OCI-LY3 (cell line): ENCODE results near the gene IL17B.

ENCODE experiments used
- H2AFZ ChIP-seq: fragments of 200-600, 300-600 bp; shearing (Covaris generic); 2 replicates; pipeline ENCODE4 v1.6.0; 2014; ENCODE audit warnings: antibody characterized with exemption, low read depth, low read length
- H3K27ac ChIP-seq: fragments of 200-600, 300-600 bp; sonication (generic); 2 replicates; pipeline ENCODE4 v1.5.1; 2014; ENCODE audit warnings: mild to moderate bottlenecking, low read length, moderate library complexity, mixed read lengths
- H3K27me3 ChIP-seq: fragments of 200-600, 300-600 bp; sonication (generic); 2 replicates; pipeline ENCODE4 v1.6.1; 2014; ENCODE audit warnings: low read depth, low read length, mixed read lengths
- H3K36me3 ChIP-seq: fragments of 200-600, 300-600 bp; sonication (generic); replicated peaks from 2 replicates; pipeline ENCODE3; 2014; ENCODE audit warnings: low read depth, low read length, mixed read lengths
- H3K4me1 ChIP-seq: fragments of 300-600, 200-600 bp; sonication (generic); 2 replicates; pipeline ENCODE4 v1.6.1; 2014; ENCODE audit warnings: low read length, mixed read lengths
- H3K4me2 ChIP-seq: fragments of 200-600, 300-600 bp; sonication (generic); 2 replicates; pipeline ENCODE4 v1.6.1; 2014; ENCODE audit warnings: low read length, mixed read lengths
- H3K4me3 ChIP-seq: fragments of 300-600, 200-600 bp; sonication (generic); 2 replicates; pipeline ENCODE4 v1.5.1; 2014; ENCODE audit warnings: antibody characterized with exemption, mild to moderate bottlenecking, low read length, moderate library complexity
- H3K79me2 ChIP-seq: fragments of 300-600, 200-600 bp; shearing (Covaris generic); 2 replicates; pipeline ENCODE4 v1.6.1; 2014; ENCODE audit warnings: mild to moderate bottlenecking, low read length, mixed read lengths
- H3K9ac ChIP-seq: fragments of 300-600, 200-600 bp; shearing (Covaris generic); 2 replicates; pipeline ENCODE4 v1.6.0; 2014; ENCODE audit warnings: mild to moderate bottlenecking, low read length, moderate library complexity
- H3K9me3 ChIP-seq: fragments of 200-600, 300-600 bp; shearing (Covaris generic); 2 replicates; pipeline ENCODE4 v1.6.1; 2014; ENCODE audit warnings: low read length, mixed read lengths; ENCODE audit not compliant: insufficient read depth
- H4K20me1 ChIP-seq: fragments of 200-600, 300-600 bp; sonication (generic); 2 replicates; pipeline ENCODE4 v1.6.1; 2016; ENCODE audit warnings: low read length, mixed read lengths; ENCODE audit not compliant: insufficient read depth
- CTCF ChIP-seq: fragments of 200-600, 300-600 bp; sonication (generic); IDR thresholded peaks from 2 replicates; pipeline ENCODE4 v1.5.1; 2014; ENCODE audit warnings: antibody characterized with exemption, low read length, low read depth
- EZH2phosphoT487 ChIP-seq: fragments of 200-600 bp; shearing (Covaris generic); IDR thresholded peaks from 2 replicates; pipeline ENCODE4 v1.6.1; 2018; ENCODE audit warnings: antibody characterized with exemption, mixed run types, low read depth

IL17B gene

GRCh38 chr5:149408252-149409099 is 29.4 kb upstream of the IL17B start:
- Histone ChIP-seq H3K4me2 (no peak overlapping the region), H3K4me1 (no peaks in the 10 kb centered on the region), H4K20me1 (no peaks in the 10 kb centered on the region), H3K4me3 (no peak overlapping the region), H3K9me3 (no peaks in the 10 kb centered on the region), H3K9ac (no peak overlapping the region), H3K36me3 (no peaks in the 10 kb centered on the region), H3K27ac (no peak overlapping the region), H2AFZ (no peak overlapping the region), H3K79me2 (no peaks in the 10 kb centered on the region), H3K27me3 (no peaks in the 10 kb centered on the region)
- TF ChIP-seq CTCF (no peak), EZH2phosphoT487 (no peak)

DNA sequence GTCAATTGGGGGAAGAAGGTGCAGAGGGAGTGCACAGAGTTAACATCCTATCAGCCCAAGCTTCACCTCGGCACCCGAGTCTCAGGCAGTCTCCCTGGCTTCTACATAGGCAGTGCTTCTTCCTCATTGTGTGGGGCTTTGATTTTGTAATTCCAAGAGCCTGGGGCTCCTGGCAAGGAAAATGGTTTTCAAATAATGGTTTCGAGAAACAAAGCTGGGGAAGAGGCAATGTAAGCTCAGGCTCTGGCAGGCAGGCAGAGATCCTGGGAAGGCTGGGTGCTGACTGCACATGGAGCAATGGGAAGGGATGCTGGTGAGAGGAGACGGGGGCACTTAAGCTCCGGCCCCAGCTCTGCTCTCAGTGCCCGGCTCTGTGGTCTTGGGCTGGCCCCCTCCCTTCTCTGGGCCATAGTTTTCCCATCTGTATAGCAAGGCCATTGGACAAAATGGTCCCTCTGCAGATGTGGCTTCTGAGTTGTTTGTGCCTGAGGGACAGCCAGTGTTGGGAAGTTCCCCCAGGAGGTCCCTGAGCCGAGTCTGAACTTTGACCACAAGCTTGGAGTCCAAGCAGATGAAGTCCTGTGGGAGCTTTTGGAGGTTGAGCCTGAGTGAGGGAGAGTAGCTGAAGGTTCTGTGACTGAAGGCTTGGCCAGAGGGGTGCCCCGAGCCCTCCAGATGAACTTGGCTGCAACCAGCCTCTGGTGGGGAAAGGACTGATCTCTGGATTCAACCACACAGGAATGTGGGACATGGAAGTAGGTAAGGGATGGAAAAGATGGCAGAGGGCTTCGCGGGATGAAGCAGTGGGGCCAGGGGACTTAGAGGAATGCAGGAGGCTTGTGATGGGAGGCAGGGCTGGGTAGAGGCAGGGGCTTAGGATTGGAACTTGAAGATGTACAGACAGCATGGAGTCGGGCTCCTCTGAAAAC is 28.5 kb upstream of the IL17B start:
- Histone ChIP-seq H2AFZ (no peak overlapping the region), H3K4me1 (no peaks in the 10 kb centered on the region), H3K4me2 (no peak overlapping the region), H3K4me3 (no peak overlapping the region), H4K20me1 (no peaks in the 10 kb centered on the region), H3K27me3 (no peaks in the 10 kb centered on the region), H3K9ac (no peak overlapping the region), H3K9me3 (no peaks in the 10 kb centered on the region), H3K27ac (no peak overlapping the region), H3K36me3 (no peaks in the 10 kb centered on the region), H3K79me2 (no peaks in the 10 kb centered on the region)
- no peak for TF ChIP-seq CTCF
- no peak for TF ChIP-seq EZH2phosphoT487

GRCh38 chr5:149406979-149407306 is 27.9 kb upstream of the IL17B start:
- Histone ChIP-seq H2AFZ (no peak overlapping the region), H4K20me1 (no peaks in the 10 kb centered on the region), H3K79me2 (no peaks in the 10 kb centered on the region), H3K27ac (no peak overlapping the region), H3K9me3 (no peaks in the 10 kb centered on the region), H3K27me3 (no peaks in the 10 kb centered on the region), H3K4me2 (no peak overlapping the region), H3K4me1 (no peaks in the 10 kb centered on the region), H3K36me3 (no peaks in the 10 kb centered on the region), H3K4me3 (no peak overlapping the region), H3K9ac (no peak overlapping the region)
- TF ChIP-seq CTCF (no peak), EZH2phosphoT487 (no peak)
